ENCODE data around the gene MTOR. TPM values are rescaled to one million over a fixed set of nuclear protein-coding genes. Genes with fewer than 3 reads are reported as not detected.

The MTOR gene
- total and polyA plus RNA-seq, 2 experiments from 2014 or later = 17.2 to 37.7 TPM

- no peak overlapping the region for H2AFZ ChIP-seq
- no peak for TF ChIP-seq CTCF (IDR thresholded peaks at IDR 0.05; ENCODE audit: poor library complexity)
- TF ChIP-seq EZH2phosphoT487 (IDR thresholded peaks at IDR 0.05; ENCODE audit: low read depth, severe bottlenecking, unreplicated experiment) = no peak
- TF ChIP-seq EZH2 (IDR thresholded peaks at IDR 0.05; ENCODE audit: borderline replicate concordance) = no peak
- H3K27ac ChIP-seq = no peak overlapping the region
- 92% methylated on average over 11 of the region's 11 CpGs for WGBS (ENCODE audit: low lambda C conversion rate, missing lambda C conversion rate)
- H3K4me3 ChIP-seq = no peak overlapping the region
- no peaks in the 10 kb centered on the region for H3K79me2 ChIP-seq
- no peaks in the 10 kb centered on the region for H3K9me3 ChIP-seq (ENCODE audit: low read depth)
- H3K36me3 ChIP-seq (replicated peaks; ENCODE audit: insufficient read depth, low read depth) = no peaks in the 10 kb centered on the region
- no peaks in the 10 kb centered on the region for H3K27me3 ChIP-seq
- no peak for DNase-seq (ENCODE audit: low spot score)
- no peaks in the 10 kb centered on the region for H3K4me1 ChIP-seq (ENCODE audit: insufficient read depth)
- H4K20me1 ChIP-seq (ENCODE audit: insufficient read depth, poor library complexity, severe bottlenecking) = no peaks in the 10 kb centered on the region
- no peak overlapping the region for H3K4me2 ChIP-seq
- H3K9me2 ChIP-seq (replicated peaks; ENCODE audit: insufficient read depth) = no peaks in the 10 kb centered on the region
Measured at GRCh38 chr1:11070876-11071275, 191.5 kb downstream of the MTOR start.

DNA sequence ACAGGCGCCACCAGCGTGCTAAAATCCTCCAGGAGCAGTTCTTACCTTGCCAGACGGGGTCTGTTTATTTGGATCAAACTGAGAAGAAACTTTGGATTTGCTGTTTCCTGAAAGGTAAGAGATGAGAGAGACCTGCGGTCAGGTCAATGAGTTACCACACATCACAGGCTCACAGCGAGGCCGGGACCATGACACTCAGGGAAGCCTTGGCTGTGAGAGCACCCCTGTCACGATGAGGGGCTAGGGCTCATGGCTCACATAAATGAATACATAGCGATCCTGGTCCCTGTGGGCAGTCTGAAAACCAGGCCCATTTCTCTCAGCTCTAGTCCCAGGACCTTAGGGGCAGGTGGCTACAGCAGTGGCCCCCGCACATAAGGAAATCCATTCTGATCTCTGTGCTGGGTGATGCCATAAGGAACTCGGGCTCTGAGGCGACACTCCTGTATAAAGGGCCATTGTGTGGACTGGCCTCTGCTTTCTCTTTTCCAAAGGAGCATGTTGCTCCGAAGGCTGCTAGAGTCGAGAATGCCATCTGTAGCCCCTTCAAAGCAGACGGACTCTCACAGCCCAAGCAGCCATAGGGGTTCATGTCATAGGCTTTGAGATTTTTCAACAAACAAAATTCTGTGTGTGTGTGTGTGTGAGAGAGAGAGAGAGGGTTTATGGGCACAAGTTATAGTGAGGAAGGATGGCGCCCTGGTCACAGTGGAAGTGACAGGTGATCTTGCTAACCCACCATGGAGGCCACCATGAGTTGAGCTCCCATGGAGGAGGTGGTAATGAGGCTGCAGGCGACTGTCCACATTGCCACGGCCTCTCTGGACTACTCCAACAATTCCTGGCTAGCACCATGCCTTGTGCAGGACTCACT lies 193.5 kb downstream of the MTOR start:
- Histone ChIP-seq H3K79me2 (no peaks in the 10 kb centered on the region), H3K9me2 (replicated peaks; ENCODE audit: insufficient read depth) (no peaks in the 10 kb centered on the region), H3K36me3 (replicated peaks; ENCODE audit: insufficient read depth, low read depth) (peaks cover 6% of the 10 kb centered on the region), H4K20me1 (ENCODE audit: insufficient read depth, poor library complexity, severe bottlenecking) (no peaks in the 10 kb centered on the region), H3K9me3 (ENCODE audit: low read depth) (no peaks in the 10 kb centered on the region), H3K4me1 (ENCODE audit: insufficient read depth) (no peaks in the 10 kb centered on the region), H3K4me2 (no peak overlapping the region), H3K27ac (no peak overlapping the region), H3K4me3 (no peak overlapping the region), H2AFZ (no peak overlapping the region), H3K27me3 (no peaks in the 10 kb centered on the region)
- DNase-seq (ENCODE audit: low spot score) = no peak
- TF ChIP-seq EZH2phosphoT487 (IDR thresholded peaks at IDR 0.05; ENCODE audit: low read depth, severe bottlenecking, unreplicated experiment) = no peak
- no peak for TF ChIP-seq CTCF (IDR thresholded peaks at IDR 0.05; ENCODE audit: poor library complexity)
- no peak for TF ChIP-seq EZH2 (IDR thresholded peaks at IDR 0.05; ENCODE audit: borderline replicate concordance)
- 95% methylated on average over 17 of the region's 17 CpGs for WGBS (ENCODE audit: low lambda C conversion rate, missing lambda C conversion rate)

- Histone ChIP-seq H3K36me3 (replicated peaks; ENCODE audit: insufficient read depth, low read depth) (peaks cover 6% of the 10 kb centered on the region), H3K9me2 (replicated peaks; ENCODE audit: insufficient read depth) (no peaks in the 10 kb centered on the region), H4K20me1 (ENCODE audit: insufficient read depth, poor library complexity, severe bottlenecking) (no peaks in the 10 kb centered on the region), H3K27me3 (no peaks in the 10 kb centered on the region), H3K79me2 (no peaks in the 10 kb centered on the region), H3K4me2 (no peak overlapping the region), H3K27ac (no peak overlapping the region), H2AFZ (no peak overlapping the region), H3K4me1 (ENCODE audit: insufficient read depth) (no peaks in the 10 kb centered on the region), H3K4me3 (no peak overlapping the region), H3K9me3 (ENCODE audit: low read depth) (no peaks in the 10 kb centered on the region)
- WGBS (ENCODE audit: low lambda C conversion rate, missing lambda C conversion rate) = 93% methylated on average over 18 of the region's 18 CpGs
- TF ChIP-seq EZH2 (IDR thresholded peaks at IDR 0.05; ENCODE audit: borderline replicate concordance) = no peak
- TF ChIP-seq EZH2phosphoT487 (IDR thresholded peaks at IDR 0.05; ENCODE audit: low read depth, severe bottlenecking, unreplicated experiment) = no peak
- no peak for TF ChIP-seq CTCF (IDR thresholded peaks at IDR 0.05; ENCODE audit: poor library complexity)
- DNase-seq (ENCODE audit: low spot score) = no peak
Measured at GRCh38 chr1:11067716-11068599, 194.4 kb downstream of the MTOR start.
